ENCODE data around the gene CHST11.

Gene CHST11

DNA sequence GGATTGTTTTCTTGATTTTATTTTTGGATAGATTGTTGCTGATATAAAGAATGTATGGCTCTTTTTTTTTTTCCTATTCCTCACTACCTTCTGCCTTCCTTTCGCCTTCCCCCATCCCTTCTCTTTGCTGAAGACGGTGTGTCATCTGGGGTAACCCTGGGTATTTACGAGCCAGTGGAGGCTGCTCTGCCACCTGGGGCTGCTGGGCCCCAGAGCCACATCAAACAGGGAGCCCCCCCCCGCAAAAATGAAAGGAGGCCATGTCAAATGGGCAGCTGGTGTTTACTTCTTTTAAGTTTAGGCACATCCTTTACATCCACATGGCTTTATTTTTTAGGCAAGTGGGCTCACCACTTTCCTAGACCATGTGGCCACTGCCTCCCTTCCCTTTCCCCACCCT, 25.4 kb downstream of the CHST11 start:
- H3K36me3 ChIP-seq (ENCODE audit: control insufficient read depth, insufficient read depth, low read length): no peaks in the 10 kb centered on the region
- H3K27ac ChIP-seq (ENCODE audit: low read depth, low read length): no peak overlapping the region
- H3K9me3 ChIP-seq (ENCODE audit: control insufficient read depth, insufficient read depth, low read length): no peaks in the 10 kb centered on the region
- no peaks in the 10 kb centered on the region for H3K27me3 ChIP-seq (ENCODE audit: control insufficient read depth, insufficient read depth, low read length)
- H3K9ac ChIP-seq (ENCODE audit: low read depth, low read length): no peak overlapping the region
- H3K4me1 ChIP-seq (ENCODE audit: control insufficient read depth, insufficient read depth, low read length): 0 out of 2 replicates have a peak, but pooled peaks cover under 1% of the 10 kb centered on the region
- no peak overlapping the region for H3K4me3 ChIP-seq (ENCODE audit: low read depth, low read length)

- no peak overlapping the region for H3K9ac ChIP-seq (ENCODE audit: low read depth, low read length)
- H3K4me3 ChIP-seq (ENCODE audit: low read depth, low read length): no peak overlapping the region
- H3K36me3 ChIP-seq (ENCODE audit: control insufficient read depth, insufficient read depth, low read length): no peaks in the 10 kb centered on the region
- H3K9me3 ChIP-seq (ENCODE audit: control insufficient read depth, insufficient read depth, low read length): no peaks in the 10 kb centered on the region
- H3K27me3 ChIP-seq (ENCODE audit: control insufficient read depth, insufficient read depth, low read length): no peaks in the 10 kb centered on the region
- no peak overlapping the region for H3K27ac ChIP-seq (ENCODE audit: low read depth, low read length)
- 0 out of 2 replicates have a peak, but pooled peaks cover 4% of the 10 kb centered on the region for H3K4me1 ChIP-seq (ENCODE audit: control insufficient read depth, insufficient read depth, low read length)
Observed at GRCh38 chr12:104482748-104483147, 26.0 kb downstream of the CHST11 start.

DNA sequence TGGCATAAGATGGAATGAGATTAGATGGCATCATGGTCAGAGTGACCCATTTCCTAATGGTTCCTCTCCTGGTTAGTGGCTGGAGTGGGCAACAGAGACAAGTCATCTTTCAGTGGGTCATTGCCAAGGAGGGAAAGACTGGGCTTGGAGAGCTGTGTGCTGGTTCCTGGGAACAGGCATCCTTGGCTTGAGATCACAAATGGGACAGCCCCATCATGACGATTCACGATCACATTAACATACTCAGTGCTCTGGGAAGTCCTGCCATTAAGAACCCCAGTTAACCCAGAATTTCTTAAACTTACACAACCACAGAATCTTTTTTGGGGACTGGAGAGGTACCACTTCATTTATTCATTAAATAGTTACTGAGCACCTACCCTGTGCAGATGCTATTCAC, 27.3 kb downstream of the CHST11 start:
- no peak overlapping the region for H3K4me3 ChIP-seq (ENCODE audit: low read depth, low read length)
- H3K4me1 ChIP-seq (ENCODE audit: control insufficient read depth, insufficient read depth, low read length): 0 out of 2 replicates have a peak, but pooled peaks cover 4% of the 10 kb centered on the region
- H3K36me3 ChIP-seq (ENCODE audit: control insufficient read depth, insufficient read depth, low read length): no peaks in the 10 kb centered on the region
- H3K9me3 ChIP-seq (ENCODE audit: control insufficient read depth, insufficient read depth, low read length): no peaks in the 10 kb centered on the region
- no peak overlapping the region for H3K9ac ChIP-seq (ENCODE audit: low read depth, low read length)
- no peak overlapping the region for H3K27ac ChIP-seq (ENCODE audit: low read depth, low read length)
- H3K27me3 ChIP-seq (ENCODE audit: control insufficient read depth, insufficient read depth, low read length): no peaks in the 10 kb centered on the region

DNA sequence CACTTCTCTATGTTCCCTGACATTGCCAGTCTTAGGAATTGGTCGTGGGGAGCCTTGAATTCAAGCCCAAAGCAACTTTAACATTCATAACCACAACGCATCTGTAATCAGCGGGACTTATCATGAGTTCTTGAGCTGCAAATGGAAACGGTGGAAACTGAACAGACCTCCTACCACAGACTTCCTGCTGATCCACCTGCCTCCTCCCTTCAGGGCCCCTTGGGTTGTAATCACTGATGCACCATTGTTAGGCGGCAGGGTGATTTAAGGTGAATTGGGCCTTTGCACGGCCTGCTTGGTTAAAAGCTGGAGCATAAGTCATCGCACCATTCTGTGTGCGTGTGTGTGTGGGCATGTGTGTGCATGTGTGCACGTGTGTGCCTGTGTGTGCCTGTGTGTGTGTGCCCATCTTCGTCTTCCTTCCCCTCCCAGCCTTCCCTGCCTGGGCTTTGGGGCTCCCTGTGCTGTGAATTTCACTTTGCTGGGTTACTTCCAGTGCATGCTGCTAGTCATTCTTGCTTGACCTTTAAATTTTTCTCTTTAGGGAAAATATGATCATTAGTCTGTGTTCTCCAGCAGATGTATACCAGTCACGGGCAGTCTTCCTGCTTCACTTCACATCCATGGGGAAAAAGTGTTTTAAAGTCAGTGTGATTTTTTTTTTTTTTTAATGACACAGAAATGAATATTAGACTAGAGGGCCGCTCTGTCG, 29.1 kb downstream of the CHST11 start:
- H3K4me3 ChIP-seq (ENCODE audit: low read depth, low read length): no peak overlapping the region
- H3K4me1 ChIP-seq (ENCODE audit: control insufficient read depth, insufficient read depth, low read length): 0 out of 2 replicates have a peak, but pooled peaks cover 4% of the 10 kb centered on the region
- no peak overlapping the region for H3K27ac ChIP-seq (ENCODE audit: low read depth, low read length)
- H3K9ac ChIP-seq (ENCODE audit: low read depth, low read length): no peak overlapping the region
- H3K27me3 ChIP-seq (ENCODE audit: control insufficient read depth, insufficient read depth, low read length): no peaks in the 10 kb centered on the region
- no peaks in the 10 kb centered on the region for H3K36me3 ChIP-seq (ENCODE audit: control insufficient read depth, insufficient read depth, low read length)
- H3K9me3 ChIP-seq (ENCODE audit: control insufficient read depth, insufficient read depth, low read length): no peaks in the 10 kb centered on the region

DNA sequence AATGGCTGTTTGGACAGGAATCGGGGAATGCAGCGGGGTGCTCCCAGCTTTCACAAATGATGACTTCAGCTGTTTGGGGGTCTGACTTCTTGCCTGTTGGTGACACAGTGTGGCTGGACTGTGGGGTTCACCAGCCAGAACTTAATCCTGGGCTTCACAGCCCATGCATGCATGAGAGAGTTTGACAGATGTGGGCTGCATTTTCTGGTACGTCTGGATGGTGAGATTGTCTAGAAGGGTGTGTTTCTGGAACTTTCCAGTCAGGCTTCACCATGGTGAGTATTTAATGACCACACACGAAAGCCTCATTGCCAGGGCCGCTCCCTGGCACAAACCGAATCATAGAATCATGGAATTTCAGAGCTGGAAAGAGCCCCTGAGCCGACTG, 29.6 kb downstream of the CHST11 start:
- no peak overlapping the region for H3K27ac ChIP-seq (ENCODE audit: low read depth, low read length)
- H3K9me3 ChIP-seq (ENCODE audit: control insufficient read depth, insufficient read depth, low read length): no peaks in the 10 kb centered on the region
- no peak overlapping the region for H3K4me3 ChIP-seq (ENCODE audit: low read depth, low read length)
- H3K36me3 ChIP-seq (ENCODE audit: control insufficient read depth, insufficient read depth, low read length): no peaks in the 10 kb centered on the region
- no peak overlapping the region for H3K9ac ChIP-seq (ENCODE audit: low read depth, low read length)
- no peaks in the 10 kb centered on the region for H3K27me3 ChIP-seq (ENCODE audit: control insufficient read depth, insufficient read depth, low read length)
- 0 out of 2 replicates have a peak, but pooled peaks cover 4% of the 10 kb centered on the region for H3K4me1 ChIP-seq (ENCODE audit: control insufficient read depth, insufficient read depth, low read length)

DNA sequence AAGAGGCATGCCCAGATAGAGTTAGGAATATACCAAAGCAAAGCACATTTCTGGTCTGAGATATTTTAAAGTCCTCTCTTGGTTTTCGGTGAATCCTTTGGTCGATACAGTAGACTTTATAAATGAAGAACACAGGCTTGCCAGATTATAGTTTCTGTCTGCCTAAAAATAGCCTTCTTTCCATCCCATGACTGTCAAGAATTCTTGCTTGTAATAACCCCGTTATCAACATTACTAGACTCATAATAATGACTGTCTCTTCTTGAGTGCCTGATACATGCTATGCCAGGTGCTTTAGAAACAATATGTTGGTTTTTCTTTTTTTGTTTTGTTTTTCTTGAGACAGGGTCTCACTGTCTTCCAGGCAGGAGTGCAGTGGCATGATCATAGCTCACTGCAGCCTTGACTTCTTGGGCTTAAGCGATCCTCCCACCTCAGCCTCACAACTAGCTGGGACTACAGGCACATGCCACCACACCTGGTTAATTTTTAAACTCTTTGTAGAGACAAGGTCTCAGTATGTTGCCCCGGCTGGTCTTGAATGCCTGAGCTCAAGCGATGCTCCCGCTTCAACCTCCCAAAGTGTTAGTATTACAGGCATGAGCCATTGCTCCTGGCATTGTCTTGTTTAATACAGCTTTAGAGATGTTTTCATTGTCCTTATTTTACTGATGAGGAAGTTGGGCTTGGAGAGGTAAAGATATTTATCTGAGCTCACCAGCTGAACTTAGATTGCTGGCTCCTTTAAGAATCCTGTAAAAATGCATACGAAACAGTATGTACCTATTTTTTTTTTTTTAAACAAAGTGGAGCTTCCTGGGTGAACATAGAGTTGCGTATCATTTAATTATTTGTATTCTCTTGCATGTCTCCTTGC, 30.4 kb downstream of the CHST11 start:
- Histone ChIP-seq H3K27ac (ENCODE audit: low read depth, low read length) (no peak overlapping the region), H3K27me3 (ENCODE audit: control insufficient read depth, insufficient read depth, low read length) (no peaks in the 10 kb centered on the region), H3K9ac (ENCODE audit: low read depth, low read length) (no peak overlapping the region), H3K4me1 (ENCODE audit: control insufficient read depth, insufficient read depth, low read length) (0 out of 2 replicates have a peak, but pooled peaks cover 4% of the 10 kb centered on the region), H3K4me3 (ENCODE audit: low read depth, low read length) (no peak overlapping the region), H3K9me3 (ENCODE audit: control insufficient read depth, insufficient read depth, low read length) (no peaks in the 10 kb centered on the region), H3K36me3 (ENCODE audit: control insufficient read depth, insufficient read depth, low read length) (no peaks in the 10 kb centered on the region)

DNA sequence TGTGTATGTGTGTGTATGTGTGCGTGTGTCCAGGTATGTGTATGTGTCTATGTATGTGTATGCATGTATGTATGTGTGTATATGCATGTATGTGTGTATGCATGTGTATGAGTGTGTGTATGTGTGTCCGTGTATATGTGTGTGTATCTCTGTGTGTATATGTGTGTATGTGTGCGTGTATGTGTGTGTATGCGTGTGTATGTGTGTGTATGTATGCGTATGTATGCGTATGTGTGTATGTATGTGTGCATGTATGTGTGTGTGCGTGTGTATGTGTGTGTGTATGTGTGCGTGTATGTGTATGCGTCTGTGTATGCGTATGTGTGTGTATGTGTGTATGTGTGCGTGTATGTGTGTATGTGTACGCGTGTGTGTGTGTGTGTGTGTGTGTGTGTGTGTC, 31.6 kb downstream of the CHST11 start:
- Histone ChIP-seq H3K27ac (ENCODE audit: low read depth, low read length) (no peak overlapping the region), H3K9ac (ENCODE audit: low read depth, low read length) (no peak overlapping the region), H3K4me3 (ENCODE audit: low read depth, low read length) (no peak overlapping the region), H3K4me1 (ENCODE audit: control insufficient read depth, insufficient read depth, low read length) (0 out of 2 replicates have a peak, but pooled peaks cover 4% of the 10 kb centered on the region), H3K27me3 (ENCODE audit: control insufficient read depth, insufficient read depth, low read length) (no peaks in the 10 kb centered on the region), H3K9me3 (ENCODE audit: control insufficient read depth, insufficient read depth, low read length) (no peaks in the 10 kb centered on the region), H3K36me3 (ENCODE audit: control insufficient read depth, insufficient read depth, low read length) (no peaks in the 10 kb centered on the region)

- 0 out of 2 replicates have a peak, but pooled peaks cover 4% of the 10 kb centered on the region for H3K4me1 ChIP-seq (ENCODE audit: control insufficient read depth, insufficient read depth, low read length)
- H3K36me3 ChIP-seq (ENCODE audit: control insufficient read depth, insufficient read depth, low read length): no peaks in the 10 kb centered on the region
- no peak overlapping the region for H3K9ac ChIP-seq (ENCODE audit: low read depth, low read length)
- H3K4me3 ChIP-seq (ENCODE audit: low read depth, low read length): no peak overlapping the region
- no peak overlapping the region for H3K27ac ChIP-seq (ENCODE audit: low read depth, low read length)
- H3K27me3 ChIP-seq (ENCODE audit: control insufficient read depth, insufficient read depth, low read length): no peaks in the 10 kb centered on the region
- no peaks in the 10 kb centered on the region for H3K9me3 ChIP-seq (ENCODE audit: control insufficient read depth, insufficient read depth, low read length)
Observed at GRCh38 chr12:104490186-104490585, 33.4 kb downstream of the CHST11 start.

DNA sequence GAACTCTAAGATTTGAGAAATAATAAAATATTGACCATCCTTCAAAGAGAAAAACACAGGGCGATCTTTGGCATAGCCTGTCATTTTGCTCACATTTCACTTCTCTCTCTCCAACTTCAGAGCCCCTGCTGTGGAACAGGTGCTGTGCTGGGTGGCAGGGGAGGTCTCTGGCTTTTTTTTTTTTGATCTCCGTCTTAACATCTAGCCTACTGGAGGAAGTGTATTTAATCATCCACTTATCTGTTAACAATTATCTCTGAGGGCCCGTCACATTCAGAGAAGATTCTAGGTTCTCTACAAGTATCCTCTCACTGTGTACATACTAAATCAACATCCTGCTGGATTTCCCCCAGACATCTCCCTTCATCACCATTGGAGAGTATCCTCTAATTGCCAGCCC, 34.1 kb downstream of the CHST11 start:
- H3K36me3 ChIP-seq (ENCODE audit: control insufficient read depth, insufficient read depth, low read length): no peaks in the 10 kb centered on the region
- H3K27ac ChIP-seq (ENCODE audit: low read depth, low read length): no peak overlapping the region
- no peak overlapping the region for H3K4me3 ChIP-seq (ENCODE audit: low read depth, low read length)
- H3K27me3 ChIP-seq (ENCODE audit: control insufficient read depth, insufficient read depth, low read length): no peaks in the 10 kb centered on the region
- no peak overlapping the region for H3K9ac ChIP-seq (ENCODE audit: low read depth, low read length)
- 0 out of 2 replicates have a peak, but pooled peaks cover 4% of the 10 kb centered on the region for H3K4me1 ChIP-seq (ENCODE audit: control insufficient read depth, insufficient read depth, low read length)
- no peaks in the 10 kb centered on the region for H3K9me3 ChIP-seq (ENCODE audit: control insufficient read depth, insufficient read depth, low read length)

GRCh38 chr12:104493496-104493895, 36.7 kb downstream of the CHST11 start:
- no peak overlapping the region for H3K9ac ChIP-seq (ENCODE audit: low read depth, low read length)
- no peaks in the 10 kb centered on the region for H3K9me3 ChIP-seq (ENCODE audit: control insufficient read depth, insufficient read depth, low read length)
- H3K4me3 ChIP-seq (ENCODE audit: low read depth, low read length): no peak overlapping the region
- no peaks in the 10 kb centered on the region for H3K27me3 ChIP-seq (ENCODE audit: control insufficient read depth, insufficient read depth, low read length)
- no peaks in the 10 kb centered on the region for H3K4me1 ChIP-seq (ENCODE audit: control insufficient read depth, insufficient read depth, low read length)
- H3K27ac ChIP-seq (ENCODE audit: low read depth, low read length): no peak overlapping the region
- H3K36me3 ChIP-seq (ENCODE audit: control insufficient read depth, insufficient read depth, low read length): no peaks in the 10 kb centered on the region

Measured in HUES48 (cell line).